K562 (cell line): Measurements from ENCODE around the gene KASH5.

Experiments
- FOXJ3 ChIP-seq: sonication (generic); formaldehyde crosslinking; IDR thresholded peaks from 2 replicates; pipeline ENCODE4 v1.4.0; 2020; ENCODE audit warnings: mild to moderate bottlenecking, missing genetic modification reagents
- NFIC ChIP-seq: fragments of 450-650 bp; IDR thresholded peaks from 2 replicates; pipeline ENCODE4 v1.6.1; 2017; ENCODE audit warnings: mild to moderate bottlenecking, inconsistent platforms
- ZZZ3 ChIP-seq: fragments of 450-650 bp; IDR thresholded peaks from 2 replicates; pipeline ENCODE4 v1.6.1; 2016; ENCODE audit warnings: antibody characterized with exemption, mild to moderate bottlenecking, moderate library complexity
- TF ChIP-seq, protein P1 (sequence below), 2 experiments: fragments of 450-650 bp in 1 of 2; sonication (generic) in 1 of 2; formaldehyde crosslinking in 1 of 2; IDR thresholded peaks in 1 of 2; conservative IDR thresholded peaks in 1 of 2; 2 replicates each; pipeline versions ENCODE4 v1.6.1 to v1.8.1; 2016 to 2023; ENCODE audit warnings: mild to moderate bottlenecking in 2 of 2, moderate library complexity in 2 of 2, inconsistent platforms in 1 of 2, missing genetic modification reagents in 1 of 2

DNA sequence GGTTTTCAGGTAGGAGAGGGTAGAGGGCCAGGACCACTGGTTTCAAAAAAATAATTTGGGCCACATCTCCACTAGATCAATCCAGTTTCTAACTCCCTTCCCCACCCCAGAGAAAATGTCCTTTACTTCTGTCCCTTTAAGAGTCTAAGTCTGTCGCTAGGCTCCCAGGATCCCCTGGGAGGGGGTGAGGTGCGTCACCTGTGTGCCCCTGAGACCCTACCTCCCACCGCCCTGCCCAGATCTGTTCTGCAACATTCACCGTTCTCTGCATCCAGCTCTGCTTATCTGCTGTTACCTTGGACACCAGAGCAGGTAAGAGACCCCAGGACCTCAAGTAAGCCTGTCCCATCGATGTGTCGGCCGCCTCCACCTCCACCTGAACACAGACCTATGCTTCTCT, 37.1 kb downstream of the KASH5 start, which contains the start of gene GFY:
- TF ChIP-seq ZZZ3 (no peak), NFIC (no peak), FOXJ3 (CRISPR knock-in tag) (no peak)
- TF ChIP-seq, protein P1, sequence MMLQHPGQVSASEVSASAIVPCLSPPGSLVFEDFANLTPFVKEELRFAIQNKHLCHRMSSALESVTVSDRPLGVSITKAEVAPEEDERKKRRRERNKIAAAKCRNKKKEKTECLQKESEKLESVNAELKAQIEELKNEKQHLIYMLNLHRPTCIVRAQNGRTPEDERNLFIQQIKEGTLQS (IDR thresholded peaks at IDR 0.05), result no peak
- TF ChIP-seq, protein P1 (CRISPR knock-in tag; conservative IDR thresholded peaks at IDR 0.05), result no peak
